PFSK-1 (cell line): ENCODE results near the gene TCF4.

ENCODE experiments used
- FOXP2 ChIP-seq: optimal IDR thresholded peaks from 2 replicates; pipeline ENCODE3; 2011; ENCODE audit warnings: borderline replicate concordance, control low read depth, inconsistent platforms; ENCODE audit not compliant: insufficient read depth; ENCODE audit errors: extremely low read length, extremely low read depth
- POLR2AphosphoS5 ChIP-seq: IDR thresholded peaks from 2 replicates; pipeline ENCODE4 v1.6.1; 2012; ENCODE audit warnings: low read depth, mild to moderate bottlenecking, control low read depth, low read length, moderate library complexity
- REST ChIP-seq, 2 experiments: IDR thresholded peaks; 2 replicates each; pipeline versions ENCODE4 v1.6.1 to v1.8.0; 2011 to 2012; ENCODE audit warnings: low read depth in 2 of 2, low read length in 2 of 2, control low read depth in 1 of 2, inconsistent platforms in 1 of 2, mild to moderate bottlenecking in 1 of 2, moderate library complexity in 1 of 2; ENCODE audit not compliant: insufficient read depth in 1 of 2
- TAF1 ChIP-seq: IDR thresholded peaks from 2 replicates; pipeline ENCODE4 v1.6.1; 2012; ENCODE audit warnings: low read length, control low read depth, borderline replicate concordance; ENCODE audit not compliant: insufficient read depth

GRCh38 chr18:55199291-55199963, 388.6 kb downstream of the TCF4 start:
- no peak for TF ChIP-seq REST (IDR thresholded peaks at IDR 0.05; ENCODE audit: insufficient read depth in 1 of 2, low read depth in 2 of 2, low read length in 2 of 2)
- no peak for TF ChIP-seq POLR2AphosphoS5
- TF ChIP-seq TAF1 = no peak
- TF ChIP-seq FOXP2 = no peak
